ENCODE measurements around the gene ATXN7L1.

The ATXN7L1 gene

GRCh38 chr7:105819559-105819958 lies 56.8 kb downstream of the ATXN7L1 start:
- CTCF ChIA-PET: no interaction called here
- DNase-seq (ENCODE audit: extremely low spot score): no peak
- TF ChIP-seq FOXK2 (IDR thresholded peaks at IDR 0.05): no peak
- no peak for TF ChIP-seq TARDBP (IDR thresholded peaks at IDR 0.05)
- no peak for TF ChIP-seq ARNT (IDR thresholded peaks at IDR 0.05)
- TF ChIP-seq SP1 (IDR thresholded peaks at IDR 0.05): no peak
- no peak for TF ChIP-seq FOXA1 (IDR thresholded peaks at IDR 0.05)
- TF ChIP-seq PKNOX1 (IDR thresholded peaks at IDR 0.05): no peak
- no peak for TF ChIP-seq FOXM1 (IDR thresholded peaks at IDR 0.05; ENCODE audit: borderline replicate concordance)
- TF ChIP-seq NFRKB (IDR thresholded peaks at IDR 0.05): no peak
- POLR2A ChIA-PET: no interaction called here

GRCh38 chr7:105816954-105817615 lies 59.3 kb downstream of the ATXN7L1 start:
- ChIA-PET CTCF (no interaction called here), POLR2A (no interaction called here)
- TF ChIP-seq FOXA1 (IDR thresholded peaks at IDR 0.05) (no peak), PKNOX1 (IDR thresholded peaks at IDR 0.05) (no peak), L3MBTL2 (conservative IDR thresholded peaks at IDR 0.05) (no peak), SP1 (IDR thresholded peaks at IDR 0.05) (no peak), CTBP1 (IDR thresholded peaks at IDR 0.05; ENCODE audit: borderline replicate concordance) (no peak), SUZ12 (IDR thresholded peaks at IDR 0.05) (no peak), ARNT (IDR thresholded peaks at IDR 0.05) (no peak), HDGF (IDR thresholded peaks at IDR 0.05; ENCODE audit: borderline replicate concordance) (no peak), TARDBP (IDR thresholded peaks at IDR 0.05) (no peak), BHLHE40 (IDR thresholded peaks at IDR 0.05; ENCODE audit: borderline replicate concordance) (no peak)
- DNase-seq (ENCODE audit: extremely low spot score): no peak

GRCh38 chr7:105816266-105816843 lies 60.0 kb downstream of the ATXN7L1 start:
- CTCF ChIA-PET: no interaction called here
- no peak for DNase-seq (ENCODE audit: extremely low spot score)

GRCh38 chr7:105815576-105815975 lies 60.8 kb downstream of the ATXN7L1 start:
- POLR2A ChIA-PET: no interaction called here
- CTCF ChIA-PET: no interaction called here
- TF ChIP-seq ZNF384 (IDR thresholded peaks at IDR 0.05) (no peak), PKNOX1 (IDR thresholded peaks at IDR 0.05) (no peak), BHLHE40 (IDR thresholded peaks at IDR 0.05; ENCODE audit: borderline replicate concordance) (no peak), L3MBTL2 (conservative IDR thresholded peaks at IDR 0.05) (no peak), TARDBP (IDR thresholded peaks at IDR 0.05) (no peak), CTBP1 (IDR thresholded peaks at IDR 0.05; ENCODE audit: borderline replicate concordance) (no peak), SP1 (IDR thresholded peaks at IDR 0.05) (no peak), ELF4 (IDR thresholded peaks at IDR 0.05) (no peak), HDGF (IDR thresholded peaks at IDR 0.05; ENCODE audit: borderline replicate concordance) (no peak), SUZ12 (IDR thresholded peaks at IDR 0.05) (no peak), FOXK2 (IDR thresholded peaks at IDR 0.05) (no peak), NFRKB (IDR thresholded peaks at IDR 0.05) (no peak), ARNT (IDR thresholded peaks at IDR 0.05) (no peak), LEF1 (IDR thresholded peaks at IDR 0.05; ENCODE audit: borderline replicate concordance) (no peak), FOXM1 (IDR thresholded peaks at IDR 0.05; ENCODE audit: borderline replicate concordance) (no peak), FOXA1 (IDR thresholded peaks at IDR 0.05) (no peak)
- no peak for DNase-seq (ENCODE audit: extremely low spot score)

More at GRCh38 chr7:105816266-105816843, 60.0 kb downstream of the ATXN7L1 start:
- no peak for TF ChIP-seq SP1 (IDR thresholded peaks at IDR 0.05)
- TF ChIP-seq NFRKB (IDR thresholded peaks at IDR 0.05): no peak
- no peak for TF ChIP-seq HDGF (IDR thresholded peaks at IDR 0.05; ENCODE audit: borderline replicate concordance)
- no peak for TF ChIP-seq SUZ12 (IDR thresholded peaks at IDR 0.05)
- no peak for TF ChIP-seq FOXK2 (IDR thresholded peaks at IDR 0.05)
- TF ChIP-seq CTBP1 (IDR thresholded peaks at IDR 0.05; ENCODE audit: borderline replicate concordance): no peak
- TF ChIP-seq ZNF384 (IDR thresholded peaks at IDR 0.05): no peak
- no peak for TF ChIP-seq LEF1 (IDR thresholded peaks at IDR 0.05; ENCODE audit: borderline replicate concordance)
- no peak for TF ChIP-seq FOXM1 (IDR thresholded peaks at IDR 0.05; ENCODE audit: borderline replicate concordance)
- no peak for TF ChIP-seq TARDBP (IDR thresholded peaks at IDR 0.05)
- TF ChIP-seq ELF4 (IDR thresholded peaks at IDR 0.05): no peak
- TF ChIP-seq ARNT (IDR thresholded peaks at IDR 0.05): no peak
- TF ChIP-seq L3MBTL2 (conservative IDR thresholded peaks at IDR 0.05): no peak
- no peak for TF ChIP-seq FOXA1 (IDR thresholded peaks at IDR 0.05)
- POLR2A ChIA-PET: no interaction called here

- no peak for DNase-seq (ENCODE audit: extremely low spot score)
- CTCF ChIA-PET: interaction anchor here (0.6 kb wide), 1 partner anchor 163 kb away, joined by 3 read pairs; no protein-coding TSS in a partner anchor
- no peak for TF ChIP-seq SUZ12 (IDR thresholded peaks at IDR 0.05)
- TF ChIP-seq FOXK2 (IDR thresholded peaks at IDR 0.05): no peak
- no peak for TF ChIP-seq PKNOX1 (IDR thresholded peaks at IDR 0.05)
- no peak for TF ChIP-seq BHLHE40 (IDR thresholded peaks at IDR 0.05; ENCODE audit: borderline replicate concordance)
- TF ChIP-seq LEF1 (IDR thresholded peaks at IDR 0.05; ENCODE audit: borderline replicate concordance): no peak
- TF ChIP-seq TARDBP (IDR thresholded peaks at IDR 0.05): no peak
- TF ChIP-seq SP1 (IDR thresholded peaks at IDR 0.05): no peak
- TF ChIP-seq FOXM1 (IDR thresholded peaks at IDR 0.05; ENCODE audit: borderline replicate concordance): no peak
- TF ChIP-seq ZNF384 (IDR thresholded peaks at IDR 0.05): no peak
- TF ChIP-seq NFRKB (IDR thresholded peaks at IDR 0.05): no peak
- TF ChIP-seq ELF4 (IDR thresholded peaks at IDR 0.05): no peak
- no peak for TF ChIP-seq CTBP1 (IDR thresholded peaks at IDR 0.05; ENCODE audit: borderline replicate concordance)
- no peak for TF ChIP-seq FOXA1 (IDR thresholded peaks at IDR 0.05)
- no peak for TF ChIP-seq HDGF (IDR thresholded peaks at IDR 0.05; ENCODE audit: borderline replicate concordance)
- TF ChIP-seq L3MBTL2 (conservative IDR thresholded peaks at IDR 0.05): no peak
- no peak for TF ChIP-seq ARNT (IDR thresholded peaks at IDR 0.05)
- POLR2A ChIA-PET: no interaction called here
Observed at GRCh38 chr7:105814481-105814880, 61.9 kb downstream of the ATXN7L1 start.

Data from HEK293T (cell line).